ENCODE data around the gene RNASEH2A. TPM values are rescaled to one million over a fixed set of nuclear protein-coding genes. Genes with fewer than 3 reads are reported as not detected.
A peak's percentile ranks its signal among the peaks of the same experiment; 100 is the strongest.

Gene RNASEH2A
- total and polyA plus RNA-seq, 2 of the 4 experiments (the other 2 are of a cell fraction) = 34.9 to 44.6 TPM

DNA sequence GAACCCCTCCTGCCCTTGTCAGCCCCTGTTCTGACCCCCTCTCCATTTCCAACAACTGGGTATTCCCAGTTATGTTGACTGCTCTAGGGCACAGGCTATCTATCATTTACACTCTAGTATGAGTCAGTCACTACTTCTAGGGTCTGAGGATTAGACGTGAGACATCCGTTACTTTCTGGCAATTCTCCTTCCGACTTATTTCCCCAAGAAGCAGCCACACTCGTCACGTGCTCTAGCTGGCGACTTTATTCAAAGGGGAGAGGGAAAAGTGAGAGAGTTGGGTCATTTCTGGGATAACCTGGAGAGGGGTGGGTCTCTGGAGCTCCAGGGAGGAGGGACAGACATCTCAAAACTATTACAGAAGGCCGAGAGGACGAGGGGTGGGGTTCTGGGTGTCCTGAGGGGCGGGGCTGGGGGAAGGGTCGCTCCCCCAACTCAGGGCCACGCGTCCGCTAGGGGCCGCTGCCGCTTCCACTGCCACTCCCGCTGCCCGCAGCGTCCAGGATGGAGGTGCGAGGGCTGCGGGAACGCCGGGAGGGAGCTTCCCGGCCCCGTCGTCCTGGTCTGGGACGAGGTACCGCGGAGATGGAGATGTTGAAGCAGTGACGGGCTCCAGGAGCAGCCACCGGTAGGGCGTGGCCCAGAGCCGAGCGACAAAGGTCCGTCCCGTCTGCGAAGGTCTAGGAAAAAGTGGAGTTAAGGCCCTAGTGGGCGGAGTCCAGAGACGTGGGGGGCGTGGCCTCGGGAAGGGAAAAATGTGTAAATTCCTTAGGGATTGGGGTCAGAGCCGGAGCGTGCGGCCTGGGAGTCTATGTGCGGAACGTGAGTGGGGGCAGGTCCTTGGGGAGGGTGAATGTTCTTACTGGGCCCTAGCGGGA, 19.1 kb downstream of the RNASEH2A start:
- no peaks in the 10 kb centered on the region for H3K4me1 ChIP-seq (ENCODE audit: control insufficient read depth, insufficient read depth, low read length)
- peak; percentile 50 for ATAC-seq (ENCODE audit: low read depth)
- no peak overlapping the region for H3K23ac ChIP-seq (ENCODE audit: low read depth, low read length)
- H4K91ac ChIP-seq (ENCODE audit: insufficient read depth, low read depth, low read length) = no peak overlapping the region
- H3K27ac ChIP-seq (ENCODE audit: insufficient read depth, low read length) = no peak overlapping the region
- H4K5ac ChIP-seq (ENCODE audit: low read depth, low read length) = no peak overlapping the region
- no peaks in the 10 kb centered on the region for H4K20me1 ChIP-seq (ENCODE audit: insufficient read depth, low read length)
- in situ Hi-C loops (cut with MboI; ENCODE audit: low sequenced_read_pairs) (no loop called here), intact Hi-C loops (cut with micrococcal nuclease) (no loop called here), dilution Hi-C loops (cut with HindIII; ENCODE audit: low sequenced_read_pairs, unreplicated experiment) (no loop called here)
- H3K18ac ChIP-seq (ENCODE audit: low read depth, low read length) = no peak overlapping the region
- H3K14ac ChIP-seq (replicated peaks; ENCODE audit: low read depth, low read length) = no peak overlapping the region
- no peak overlapping the region for H2BK5ac ChIP-seq (ENCODE audit: low read depth, low read length, poor library complexity, severe bottlenecking)
- no peaks in the 10 kb centered on the region for H3K36me3 ChIP-seq (ENCODE audit: control insufficient read depth, insufficient read depth, low read length)
- H2AK9ac ChIP-seq (replicated peaks; ENCODE audit: low read depth, low read length, poor library complexity) = no peak overlapping the region
- H3K4me3 ChIP-seq (ENCODE audit: insufficient read depth, low read depth, low read length) = no peak overlapping the region
- ChIA-PET POLR2A (ENCODE audit: unreplicated experiment) (no interaction called here), CTCF (no interaction called here)
- no peaks in the 10 kb centered on the region for H3K79me1 ChIP-seq (ENCODE audit: low read depth in 1 of 2, low read length in 2 of 2)
- BruUV-seq (replicated peaks) = no TSS peak
- H3K9me3 ChIP-seq (ENCODE audit: control insufficient read depth, insufficient read depth, low read length) = no peaks in the 10 kb centered on the region
- H3K4ac ChIP-seq (ENCODE audit: low read depth, low read length) = no peak overlapping the region
- no peak overlapping the region for H2BK20ac ChIP-seq (ENCODE audit: low read depth, low read length)
- H3K27me3 ChIP-seq (ENCODE audit: control insufficient read depth, insufficient read depth, low read length) = peaks cover 1% of the 10 kb centered on the region; the same call in 1 of the 2 replicates
- H2AK5ac ChIP-seq (ENCODE audit: low read depth, low read length) = no peak overlapping the region
- no peak overlapping the region for H2BK120ac ChIP-seq (ENCODE audit: low read depth, low read length)
- 8% methylated on average over 11 of the region's 46 CpGs; no CpG with 5 or more reads in 1 of the 2 experiments for WGBS, 2 experiments (ENCODE audit: extremely low coverage in 2 of 2, insufficient read length in 1 of 2)
- no peaks in the 10 kb centered on the region for H3K9me1 ChIP-seq (ENCODE audit: insufficient read depth, low read length)
- H4K8ac ChIP-seq (ENCODE audit: low read depth in 2 of 2, low read length in 2 of 2) = no peak overlapping the region
- no peak overlapping the region for H3K56ac ChIP-seq (ENCODE audit: extremely low read depth, insufficient read depth, low read length)
- no peak for DNase-seq
- H3K9ac ChIP-seq (ENCODE audit: low read depth, low read length) = no peak overlapping the region
- H3K4me2 ChIP-seq (ENCODE audit: low read depth, low read length) = no peak overlapping the region; the same call in 1 of the 2 replicates
- H2AFZ ChIP-seq (replicated peaks; ENCODE audit: low read length, poor library complexity) = peak overlapping the region; percentile 92
- H2BK15ac ChIP-seq (ENCODE audit: low read depth, low read length) = no peak overlapping the region
- TF ChIP-seq SMC3 (IDR thresholded peaks at IDR 0.05; ENCODE audit: low read depth, low read length) (no peak), CEBPB (IDR thresholded peaks at IDR 0.05; ENCODE audit: low read depth, low read length) (no peak), CHD1 (IDR thresholded peaks at IDR 0.05; ENCODE audit: low read depth, low read length) (no peak), BHLHE40 (IDR thresholded peaks at IDR 0.05; ENCODE audit: low read depth, low read length) (peak; percentile 38; the same call in 1 of the 2 replicates), RCOR1 (IDR thresholded peaks at IDR 0.05; ENCODE audit: insufficient replicate concordance, low read length) (no peak), NFE2L2 (IDR thresholded peaks at IDR 0.05; ENCODE audit: low read depth, low read length) (no peak), POLR2A (IDR thresholded peaks at IDR 0.05; ENCODE audit: low read depth, low read length) (no peak), MXI1 (IDR thresholded peaks at IDR 0.05; ENCODE audit: borderline replicate concordance, low read depth, low read length) (no peak), FOS (IDR thresholded peaks at IDR 0.05; ENCODE audit: low read depth, low read length) (no peak), RFX5 (IDR thresholded peaks at IDR 0.05; ENCODE audit: low read depth, low read length) (no peak), RAD21 (IDR thresholded peaks at IDR 0.05; ENCODE audit: low read length) (no peak), MAFK (IDR thresholded peaks at IDR 0.05; ENCODE audit: low read depth, low read length) (no peak)
- TF ChIP-seq, protein P1, sequence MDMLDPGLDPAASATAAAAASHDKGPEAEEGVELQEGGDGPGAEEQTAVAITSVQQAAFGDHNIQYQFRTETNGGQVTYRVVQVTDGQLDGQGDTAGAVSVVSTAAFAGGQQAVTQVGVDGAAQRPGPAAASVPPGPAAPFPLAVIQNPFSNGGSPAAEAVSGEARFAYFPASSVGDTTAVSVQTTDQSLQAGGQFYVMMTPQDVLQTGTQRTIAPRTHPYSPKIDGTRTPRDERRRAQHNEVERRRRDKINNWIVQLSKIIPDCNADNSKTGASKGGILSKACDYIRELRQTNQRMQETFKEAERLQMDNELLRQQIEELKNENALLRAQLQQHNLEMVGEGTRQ (IDR thresholded peaks at IDR 0.05; ENCODE audit: low read depth, low read length) = peak; percentile 32; the same call in 1 of the 2 replicates
- TF ChIP-seq, protein P2, sequence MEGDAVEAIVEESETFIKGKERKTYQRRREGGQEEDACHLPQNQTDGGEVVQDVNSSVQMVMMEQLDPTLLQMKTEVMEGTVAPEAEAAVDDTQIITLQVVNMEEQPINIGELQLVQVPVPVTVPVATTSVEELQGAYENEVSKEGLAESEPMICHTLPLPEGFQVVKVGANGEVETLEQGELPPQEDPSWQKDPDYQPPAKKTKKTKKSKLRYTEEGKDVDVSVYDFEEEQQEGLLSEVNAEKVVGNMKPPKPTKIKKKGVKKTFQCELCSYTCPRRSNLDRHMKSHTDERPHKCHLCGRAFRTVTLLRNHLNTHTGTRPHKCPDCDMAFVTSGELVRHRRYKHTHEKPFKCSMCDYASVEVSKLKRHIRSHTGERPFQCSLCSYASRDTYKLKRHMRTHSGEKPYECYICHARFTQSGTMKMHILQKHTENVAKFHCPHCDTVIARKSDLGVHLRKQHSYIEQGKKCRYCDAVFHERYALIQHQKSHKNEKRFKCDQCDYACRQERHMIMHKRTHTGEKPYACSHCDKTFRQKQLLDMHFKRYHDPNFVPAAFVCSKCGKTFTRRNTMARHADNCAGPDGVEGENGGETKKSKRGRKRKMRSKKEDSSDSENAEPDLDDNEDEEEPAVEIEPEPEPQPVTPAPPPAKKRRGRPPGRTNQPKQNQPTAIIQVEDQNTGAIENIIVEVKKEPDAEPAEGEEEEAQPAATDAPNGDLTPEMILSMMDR (conservative IDR thresholded peaks at IDR 0.05; ENCODE audit: low read depth, low read length) = peak; percentile 32
- TF ChIP-seq, protein P3, sequence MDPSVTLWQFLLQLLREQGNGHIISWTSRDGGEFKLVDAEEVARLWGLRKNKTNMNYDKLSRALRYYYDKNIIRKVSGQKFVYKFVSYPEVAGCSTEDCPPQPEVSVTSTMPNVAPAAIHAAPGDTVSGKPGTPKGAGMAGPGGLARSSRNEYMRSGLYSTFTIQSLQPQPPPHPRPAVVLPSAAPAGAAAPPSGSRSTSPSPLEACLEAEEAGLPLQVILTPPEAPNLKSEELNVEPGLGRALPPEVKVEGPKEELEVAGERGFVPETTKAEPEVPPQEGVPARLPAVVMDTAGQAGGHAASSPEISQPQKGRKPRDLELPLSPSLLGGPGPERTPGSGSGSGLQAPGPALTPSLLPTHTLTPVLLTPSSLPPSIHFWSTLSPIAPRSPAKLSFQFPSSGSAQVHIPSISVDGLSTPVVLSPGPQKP (IDR thresholded peaks at IDR 0.05; ENCODE audit: borderline replicate concordance, low read depth, low read length) = no peak
